GM23338 (cell line): Measurements from ENCODE around the gene TGFBR3. TPM values are rescaled to one million over a fixed set of nuclear protein-coding genes. Genes with fewer than 3 reads are reported as not detected.

Source experiments
- ATAC-seq: fragments of 200-7000 bp; cut with Tn5 transposase; 3 replicates; pipeline ENCODE4 v1.9.1; 2020
- DNase-seq: peaks from one replicate; pipeline ENCODE4 v3.0.0-alpha.2; 2015; ENCODE audit warnings: low spot score
- H2AFZ ChIP-seq: fragments of 200-600 bp; sonication (generic); 2 replicates; pipeline ENCODE4 v1.8.0; 2016; ENCODE audit warnings: antibody characterized with exemption, mild to moderate bottlenecking, moderate library complexity
- H3F3A ChIP-seq: fragments of 200-600 bp; sonication (generic); replicated peaks from 2 replicates; pipeline ENCODE4 v1.8.0; 2017; ENCODE audit warnings: antibody characterized with exemption, mixed run types, low read depth
- H3K27ac ChIP-seq: fragments of 200-600 bp; sonication (generic); 2 replicates; pipeline ENCODE4 v1.6.1; 2016; ENCODE audit warnings: low read depth
- H3K27me3 ChIP-seq: fragments of 200-600 bp; sonication (generic); 2 replicates; pipeline ENCODE4 v1.8.0; 2016; ENCODE audit warnings: mild to moderate bottlenecking, mixed run types, moderate library complexity; ENCODE audit not compliant: insufficient read depth
- H3K36me3 ChIP-seq: fragments of 200-600 bp; sonication (generic); 2 replicates; pipeline ENCODE4 v1.8.0; 2016; ENCODE audit warnings: mild to moderate bottlenecking; ENCODE audit not compliant: insufficient read depth
- H3K4me1 ChIP-seq: fragments of 200-600 bp; sonication (generic); 2 replicates; pipeline ENCODE4 v1.8.0; 2016; ENCODE audit warnings: mild to moderate bottlenecking, moderate library complexity; ENCODE audit not compliant: insufficient read depth
- H3K4me2 ChIP-seq: fragments of 200-600 bp; sonication (generic); 2 replicates; pipeline ENCODE4 v1.7.1; 2017; ENCODE audit warnings: mixed run types
- H3K4me3 ChIP-seq: fragments of 200-600 bp; sonication (generic); 2 replicates; pipeline ENCODE4 v1.6.1; 2016; ENCODE audit warnings: mixed run types
- H3K79me2 ChIP-seq: fragments of 200-600 bp; sonication (generic); replicated peaks from 2 replicates; pipeline ENCODE4 v1.8.0; 2017; ENCODE audit warnings: mild to moderate bottlenecking; ENCODE audit not compliant: insufficient read depth
- H3K9me2 ChIP-seq: fragments of 200-600 bp; sonication (generic); 2 replicates; pipeline ENCODE4 v1.8.0; 2017; ENCODE audit not compliant: insufficient read depth
- H4K20me1 ChIP-seq: fragments of 200-600 bp; sonication (generic); replicated peaks from 2 replicates; pipeline ENCODE4 v1.8.0; 2017; ENCODE audit warnings: mild to moderate bottlenecking; ENCODE audit not compliant: insufficient read depth
- H3K27ac Mint-ChIP-seq: 2 replicates; pipeline ENCODE4 v1.8.0; 2020; ENCODE audit warnings: inconsistent platforms, mild to moderate bottlenecking, moderate library complexity, mixed read lengths
- H3K27me3 Mint-ChIP-seq: 3 replicates; pipeline ENCODE4 v1.8.0; 2022; ENCODE audit warnings: low read depth, mild to moderate bottlenecking, moderate library complexity, mixed read lengths, inconsistent platforms; ENCODE audit not compliant: insufficient read depth, poor library complexity
- H3K36me3 Mint-ChIP-seq: 3 replicates; pipeline ENCODE4 v1.8.0; 2021; ENCODE audit warnings: low read depth, mild to moderate bottlenecking, inconsistent platforms, moderate library complexity, mixed read lengths
- H3K4me1 Mint-ChIP-seq: 3 replicates; pipeline ENCODE4 v1.8.0; 2020; ENCODE audit warnings: mild to moderate bottlenecking, inconsistent platforms, mixed read lengths
- H3K4me3 Mint-ChIP-seq: 3 replicates; pipeline ENCODE4 v1.8.0; 2021; ENCODE audit warnings: moderate library complexity, mild to moderate bottlenecking, inconsistent platforms, mixed read lengths
- H3K9me3 Mint-ChIP-seq: 3 replicates; pipeline ENCODE4 v1.8.0; 2020; ENCODE audit warnings: moderate library complexity, mild to moderate bottlenecking, inconsistent platforms, mixed read lengths
- CREB1 ChIP-seq: fragments of 250-450 bp; sonication (Bioruptor Pico); IDR thresholded peaks from 2 replicates; pipeline ENCODE4 v1.5.0; 2020; ENCODE audit warnings: low read depth, mild to moderate bottlenecking, moderate library complexity
- CTCF ChIP-seq, 2 experiments: fragments of 200-600 bp in 1 of 2; sonication (generic) in 1 of 2; conservative IDR thresholded peaks; 2 replicates each; pipeline versions ENCODE4 v1.5.1 to v1.6.1; 2016 to 2017; ENCODE audit warnings: antibody characterized with exemption in 2 of 2, low read depth in 2 of 2, mild to moderate bottlenecking in 2 of 2, moderate library complexity in 1 of 2
- EZH2 ChIP-seq: fragments of 200-600 bp; sonication (generic); IDR thresholded peaks from one replicate; pipeline ENCODE4 v1.8.0; 2017; ENCODE audit warnings: antibody characterized with exemption, mild to moderate bottlenecking, low read depth; ENCODE audit not compliant: unreplicated experiment
- EZH2phosphoT487 ChIP-seq: fragments of 200-600 bp; sonication (generic); IDR thresholded peaks from one replicate; pipeline ENCODE4 v1.8.1; 2018; ENCODE audit warnings: antibody characterized with exemption; ENCODE audit not compliant: unreplicated experiment
- JUNB ChIP-seq: IDR thresholded peaks from one replicate; pipeline ENCODE4 v1.6.1; 2016; ENCODE audit warnings: antibody characterized with exemption; ENCODE audit not compliant: unreplicated experiment
- NANOG ChIP-seq: IDR thresholded peaks from 2 replicates; pipeline ENCODE4 v1.6.1; 2016; ENCODE audit warnings: antibody characterized with exemption, borderline replicate concordance
- POLR2AphosphoS5 ChIP-seq: IDR thresholded peaks from 2 replicates; pipeline ENCODE4 v1.6.1; 2016; ENCODE audit warnings: antibody characterized with exemption, low read depth
- STAT1 ChIP-seq: IDR thresholded peaks from one replicate; pipeline ENCODE4 v1.6.1; 2016; ENCODE audit warnings: antibody characterized with exemption; ENCODE audit not compliant: unreplicated experiment
- ZNF114 ChIP-seq: fragments of 250-450 bp; sonication (Bioruptor Pico); IDR thresholded peaks from 2 replicates; pipeline ENCODE4 v1.5.0; 2020; ENCODE audit warnings: mild to moderate bottlenecking, moderate library complexity
- ZNF331 ChIP-seq: fragments of 250-450 bp; sonication (Bioruptor Pico); IDR thresholded peaks from 2 replicates; pipeline ENCODE4 v1.5.0; 2020; ENCODE audit warnings: low read depth, mild to moderate bottlenecking, moderate library complexity
- polyA plus RNA-seq: library from polyadenylated mRNA; unstranded; fragments of >200 nt; fragmentation: Nextera tagmentation; extraction: Ambion mirVana; gene quantifications from 2 replicates; pipeline ENCODE4 v1.2.1, GENCODE V29; 2016
- total RNA-seq: library from RNA; depleted of rRNA; stranded (reverse); fragments of >200 nt; shearing (Covaris generic); gene quantifications from 2 replicates; pipeline ENCODE4 v1.2.3, GENCODE V29; 2014
- TF ChIP-seq, protein P1 (sequence below): IDR thresholded peaks from one replicate; pipeline ENCODE4 v1.6.1; 2018; ENCODE audit warnings: antibody characterized with exemption; ENCODE audit not compliant: unreplicated experiment
- TF ChIP-seq, protein P2 (sequence below): IDR thresholded peaks from 2 replicates; pipeline ENCODE4 v1.6.1; 2016; ENCODE audit warnings: antibody characterized with exemption

TGFBR3 gene
- total and polyA plus RNA-seq, 2 experiments from 2014 or later, result 1.7 to 2.9 TPM

DNA sequence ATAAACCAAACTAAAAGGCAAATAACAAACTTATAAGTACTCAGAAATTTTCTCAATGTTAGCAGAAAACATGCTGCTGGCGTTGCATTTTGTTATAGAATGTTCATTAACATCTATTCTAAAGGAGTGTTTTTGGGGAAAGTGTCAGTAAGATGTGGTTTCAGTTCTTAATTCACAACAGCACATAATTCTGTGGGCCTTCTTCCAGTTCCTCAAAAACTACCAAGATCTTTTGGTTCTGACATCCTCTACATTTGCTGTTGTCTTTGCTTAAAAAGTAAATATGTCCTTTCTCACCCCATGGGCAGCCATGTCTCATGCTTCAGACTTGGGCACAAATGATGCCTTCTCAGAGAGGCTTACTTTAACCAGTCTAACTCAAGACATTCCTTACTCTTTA lies 232.8 kb downstream of the TGFBR3 start:
- H4K20me1 ChIP-seq, result no peaks in the 10 kb centered on the region
- H3K36me3 ChIP-seq, result no peaks in the 10 kb centered on the region
- H3K4me1 ChIP-seq, result no peaks in the 10 kb centered on the region
- no peaks in the 10 kb centered on the region for H3K79me2 ChIP-seq
- Mint-ChIP-seq H3K27ac (no peak overlapping the region), H3K27me3 (peaks cover 9% of the 10 kb centered on the region), H3K9me3 (peaks cover 2% of the 10 kb centered on the region; the same call in 1 of the 3 replicates), H3K4me3 (no peak overlapping the region), H3K4me1 (peaks cover 7% of the 10 kb centered on the region; the same call in 2 of the 3 replicates), H3K36me3 (no peaks in the 10 kb centered on the region; the same call in 2 of the 3 replicates)
- peaks cover 15% of the 10 kb centered on the region; the same call in 1 of the 2 replicates for H3K9me2 ChIP-seq
- H3K27me3 ChIP-seq, result no peaks in the 10 kb centered on the region
- no peaks in the 10 kb centered on the region for H3F3A ChIP-seq
- no peak overlapping the region for H3K4me2 ChIP-seq
- ATAC-seq (no peak), DNase-seq (no peak)
- H3K27ac ChIP-seq, result no peak overlapping the region
- TF ChIP-seq ZNF331 (CRISPR knock-in tag) (no peak), ZNF114 (CRISPR knock-in tag) (no peak), NANOG (no peak), JUNB (no peak), POLR2AphosphoS5 (no peak), EZH2phosphoT487 (no peak), EZH2 (no peak), CREB1 (CRISPR knock-in tag) (no peak), CTCF (conservative IDR thresholded peaks at IDR 0.05; ENCODE audit: low read depth in 2 of 2) (no peak), STAT1 (no peak)
- TF ChIP-seq, protein P1, sequence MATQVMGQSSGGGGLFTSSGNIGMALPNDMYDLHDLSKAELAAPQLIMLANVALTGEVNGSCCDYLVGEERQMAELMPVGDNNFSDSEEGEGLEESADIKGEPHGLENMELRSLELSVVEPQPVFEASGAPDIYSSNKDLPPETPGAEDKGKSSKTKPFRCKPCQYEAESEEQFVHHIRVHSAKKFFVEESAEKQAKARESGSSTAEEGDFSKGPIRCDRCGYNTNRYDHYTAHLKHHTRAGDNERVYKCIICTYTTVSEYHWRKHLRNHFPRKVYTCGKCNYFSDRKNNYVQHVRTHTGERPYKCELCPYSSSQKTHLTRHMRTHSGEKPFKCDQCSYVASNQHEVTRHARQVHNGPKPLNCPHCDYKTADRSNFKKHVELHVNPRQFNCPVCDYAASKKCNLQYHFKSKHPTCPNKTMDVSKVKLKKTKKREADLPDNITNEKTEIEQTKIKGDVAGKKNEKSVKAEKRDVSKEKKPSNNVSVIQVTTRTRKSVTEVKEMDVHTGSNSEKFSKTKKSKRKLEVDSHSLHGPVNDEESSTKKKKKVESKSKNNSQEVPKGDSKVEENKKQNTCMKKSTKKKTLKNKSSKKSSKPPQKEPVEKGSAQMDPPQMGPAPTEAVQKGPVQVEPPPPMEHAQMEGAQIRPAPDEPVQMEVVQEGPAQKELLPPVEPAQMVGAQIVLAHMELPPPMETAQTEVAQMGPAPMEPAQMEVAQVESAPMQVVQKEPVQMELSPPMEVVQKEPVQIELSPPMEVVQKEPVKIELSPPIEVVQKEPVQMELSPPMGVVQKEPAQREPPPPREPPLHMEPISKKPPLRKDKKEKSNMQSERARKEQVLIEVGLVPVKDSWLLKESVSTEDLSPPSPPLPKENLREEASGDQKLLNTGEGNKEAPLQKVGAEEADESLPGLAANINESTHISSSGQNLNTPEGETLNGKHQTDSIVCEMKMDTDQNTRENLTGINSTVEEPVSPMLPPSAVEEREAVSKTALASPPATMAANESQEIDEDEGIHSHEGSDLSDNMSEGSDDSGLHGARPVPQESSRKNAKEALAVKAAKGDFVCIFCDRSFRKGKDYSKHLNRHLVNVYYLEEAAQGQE, result no peak
- TF ChIP-seq, protein P2, sequence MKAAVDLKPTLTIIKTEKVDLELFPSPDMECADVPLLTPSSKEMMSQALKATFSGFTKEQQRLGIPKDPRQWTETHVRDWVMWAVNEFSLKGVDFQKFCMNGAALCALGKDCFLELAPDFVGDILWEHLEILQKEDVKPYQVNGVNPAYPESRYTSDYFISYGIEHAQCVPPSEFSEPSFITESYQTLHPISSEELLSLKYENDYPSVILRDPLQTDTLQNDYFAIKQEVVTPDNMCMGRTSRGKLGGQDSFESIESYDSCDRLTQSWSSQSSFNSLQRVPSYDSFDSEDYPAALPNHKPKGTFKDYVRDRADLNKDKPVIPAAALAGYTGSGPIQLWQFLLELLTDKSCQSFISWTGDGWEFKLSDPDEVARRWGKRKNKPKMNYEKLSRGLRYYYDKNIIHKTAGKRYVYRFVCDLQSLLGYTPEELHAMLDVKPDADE, result no peak
- H2AFZ ChIP-seq, result no peak overlapping the region
- no peak overlapping the region for H3K4me3 ChIP-seq
